Osteocyte (in vitro differentiated cells): Measurements from ENCODE around the gene SYCE1L. TPM values are rescaled to one million over a fixed set of nuclear protein-coding genes. Genes with fewer than 3 reads are reported as not detected.
"Not testable (repeated sequence)": the region's sequence is repeated elsewhere in the genome, so short reads cannot be mapped to it uniquely, and the experiment has no call there.

Experiments
- DNase-seq: peaks from one replicate; pipeline ENCODE4 v3.0.0; 2021; ENCODE audit warnings: mixed read lengths; ENCODE audit not compliant: unreplicated experiment; ENCODE audit errors: extremely low spot score
- H3K27ac Mint-ChIP-seq: one replicate; pipeline ENCODE4 v1.8.0; 2021; ENCODE audit warnings: mild to moderate bottlenecking, mixed read lengths; ENCODE audit not compliant: unreplicated experiment
- H3K27me3 Mint-ChIP-seq: one replicate; pipeline ENCODE4 v1.8.0; 2021; ENCODE audit warnings: mixed read lengths; ENCODE audit not compliant: unreplicated experiment
- H3K36me3 Mint-ChIP-seq: one replicate; pipeline ENCODE4 v1.8.0; 2021; ENCODE audit warnings: mixed read lengths; ENCODE audit not compliant: unreplicated experiment
- H3K4me1 Mint-ChIP-seq: one replicate; pipeline ENCODE4 v1.8.0; 2021; ENCODE audit warnings: mixed read lengths; ENCODE audit not compliant: unreplicated experiment
- H3K4me3 Mint-ChIP-seq: one replicate; pipeline ENCODE4 v1.8.0; 2021; ENCODE audit warnings: mild to moderate bottlenecking, moderate library complexity, mixed read lengths; ENCODE audit not compliant: unreplicated experiment
- H3K9me3 Mint-ChIP-seq: one replicate; pipeline ENCODE4 v1.8.0; 2021; ENCODE audit warnings: mixed read lengths; ENCODE audit not compliant: unreplicated experiment
- long read RNA-seq: library from polyadenylated mRNA; unstranded; transcript quantifications from one replicate; pipeline ENCODE4 v2.0.0, GENCODE V29; 2021
- total RNA-seq: library from RNA; stranded (reverse); gene quantifications from 2 replicates; pipeline ENCODE4 v1.2.1, GENCODE V29; 2021
- TF ChIP-seq, protein P1 (sequence below): fragments of 200-600 bp; sonication (generic); IDR thresholded peaks from 2 replicates; pipeline ENCODE4 v1.5.0; 2021; ENCODE audit warnings: antibody characterized with exemption, mild to moderate bottlenecking, moderate library complexity

SYCE1L gene, protein sequence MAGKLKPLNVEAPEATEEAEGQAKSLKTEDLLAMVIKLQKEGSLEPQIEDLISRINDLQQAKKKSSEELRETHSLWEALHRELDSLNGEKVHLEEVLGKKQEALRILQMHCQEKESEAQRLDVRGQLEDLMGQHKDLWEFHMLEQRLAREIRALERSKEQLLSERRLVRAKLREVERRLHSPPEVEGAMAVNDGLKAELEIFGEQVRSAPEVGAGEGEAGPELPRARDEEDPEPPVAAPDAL
- total RNA-seq = 4.1 and 5.5 TPM in 2 replicates
- long read RNA-seq, partial matches to known transcripts = 0 of 1 reads
- long read RNA-seq, other reads (novel, unspliced or antisense) = 1 of 1 reads

DNA sequence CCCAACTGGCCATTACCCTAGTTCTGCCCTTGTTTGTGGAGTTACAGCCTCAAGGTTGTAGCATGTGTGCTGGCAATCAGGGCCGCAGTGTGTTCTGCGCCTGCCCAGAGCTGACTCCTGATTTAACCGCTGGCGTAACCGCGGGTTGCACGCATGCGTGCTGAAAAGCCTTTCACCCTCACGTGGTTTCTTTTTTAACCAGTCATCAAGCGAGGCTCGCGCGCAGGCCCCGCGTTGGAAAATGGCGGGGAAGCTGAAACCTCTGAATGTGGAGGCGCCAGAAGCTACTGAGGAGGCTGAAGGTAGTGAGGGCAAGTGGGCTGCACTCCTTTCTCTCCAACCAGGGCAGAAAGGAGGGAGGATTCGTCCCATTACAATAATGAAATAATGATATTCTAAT is at the start of gene SYCE1L:
Gene SYCE1L, plus strand, starts transcription at position 198 of the 400 bp plus-strand sequence. Its CDS starts 44 bp downstream, at position 242.
- no peak for DNase-seq
- H3K36me3 Mint-ChIP-seq = peaks cover 17% of the 10 kb centered on the region
- no peaks in the 10 kb centered on the region for H3K27me3 Mint-ChIP-seq
- H3K27ac Mint-ChIP-seq = no peak within 1 kb of the TSS
- no peak within 1 kb of the TSS for H3K4me3 Mint-ChIP-seq
- no peaks in the 10 kb centered on the region for H3K4me1 Mint-ChIP-seq
- H3K9me3 Mint-ChIP-seq = no peaks in the 10 kb centered on the region
- TF ChIP-seq, protein P1, sequence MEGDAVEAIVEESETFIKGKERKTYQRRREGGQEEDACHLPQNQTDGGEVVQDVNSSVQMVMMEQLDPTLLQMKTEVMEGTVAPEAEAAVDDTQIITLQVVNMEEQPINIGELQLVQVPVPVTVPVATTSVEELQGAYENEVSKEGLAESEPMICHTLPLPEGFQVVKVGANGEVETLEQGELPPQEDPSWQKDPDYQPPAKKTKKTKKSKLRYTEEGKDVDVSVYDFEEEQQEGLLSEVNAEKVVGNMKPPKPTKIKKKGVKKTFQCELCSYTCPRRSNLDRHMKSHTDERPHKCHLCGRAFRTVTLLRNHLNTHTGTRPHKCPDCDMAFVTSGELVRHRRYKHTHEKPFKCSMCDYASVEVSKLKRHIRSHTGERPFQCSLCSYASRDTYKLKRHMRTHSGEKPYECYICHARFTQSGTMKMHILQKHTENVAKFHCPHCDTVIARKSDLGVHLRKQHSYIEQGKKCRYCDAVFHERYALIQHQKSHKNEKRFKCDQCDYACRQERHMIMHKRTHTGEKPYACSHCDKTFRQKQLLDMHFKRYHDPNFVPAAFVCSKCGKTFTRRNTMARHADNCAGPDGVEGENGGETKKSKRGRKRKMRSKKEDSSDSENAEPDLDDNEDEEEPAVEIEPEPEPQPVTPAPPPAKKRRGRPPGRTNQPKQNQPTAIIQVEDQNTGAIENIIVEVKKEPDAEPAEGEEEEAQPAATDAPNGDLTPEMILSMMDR = no peak

DNA sequence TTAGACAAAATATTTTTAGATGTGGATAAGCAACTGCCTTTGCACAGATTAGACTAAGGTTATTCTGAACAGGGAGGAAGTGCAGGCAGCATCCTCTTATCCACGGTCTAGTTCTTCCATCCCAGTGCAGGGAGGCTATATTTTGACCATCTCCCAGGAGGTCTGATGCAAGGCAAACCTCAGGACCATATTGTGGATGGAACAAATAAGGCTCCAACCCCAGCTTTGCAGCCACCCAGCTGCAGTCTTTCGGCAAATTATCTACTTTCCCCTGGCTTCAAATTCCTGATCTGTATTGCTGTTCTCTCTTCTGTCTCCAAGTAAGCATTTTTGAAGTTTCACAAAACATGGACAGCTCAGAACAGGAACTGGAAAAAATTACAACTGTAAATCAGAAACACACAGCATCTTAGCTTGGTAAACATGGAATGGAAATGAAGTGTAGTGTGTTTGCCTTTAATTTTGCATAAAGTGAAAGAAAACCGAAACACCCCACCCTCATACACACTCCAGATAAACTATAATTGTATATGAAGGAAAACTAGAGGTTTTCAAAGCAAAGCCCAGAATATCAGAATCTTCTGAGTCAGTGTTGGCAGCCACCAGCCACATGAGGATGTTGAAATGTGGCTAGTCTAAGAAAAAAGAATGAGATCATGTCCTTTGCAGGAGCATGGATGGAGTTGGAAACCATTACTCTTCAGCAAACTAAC is 41.7 kb upstream of the SYCE1L start:
- no peaks in the 10 kb centered on the region for H3K9me3 Mint-ChIP-seq
- H3K4me3 Mint-ChIP-seq = no peak overlapping the region
- TF ChIP-seq, protein P1 = no peak
- H3K36me3 Mint-ChIP-seq = no peaks in the 10 kb centered on the region
- DNase-seq = no peak
- no peaks in the 10 kb centered on the region for H3K4me1 Mint-ChIP-seq
- H3K27me3 Mint-ChIP-seq = peaks cover 10% of the 10 kb centered on the region
- H3K27ac Mint-ChIP-seq = no peak overlapping the region

DNA sequence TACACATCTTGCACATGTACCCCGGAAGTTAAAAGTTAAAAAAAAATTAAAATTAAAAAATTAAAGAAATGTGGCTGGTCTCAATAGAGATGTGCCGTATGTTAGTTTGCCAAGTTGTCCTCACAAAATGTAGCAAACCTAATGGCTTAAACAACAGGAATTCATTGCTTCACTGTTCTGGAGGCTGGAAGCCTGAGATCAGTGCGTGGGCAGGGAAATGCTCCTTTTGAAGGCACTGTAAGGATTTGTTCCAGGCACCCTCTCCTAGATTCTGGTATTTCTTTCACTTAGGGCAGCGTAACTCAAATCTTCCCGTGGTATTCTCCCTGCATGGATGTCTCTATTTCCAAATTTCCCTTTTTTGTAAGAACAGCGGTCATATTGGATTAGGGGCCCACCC is 40.9 kb upstream of the SYCE1L start:
- peaks cover 10% of the 10 kb centered on the region for H3K27me3 Mint-ChIP-seq
- no peak overlapping the region for H3K27ac Mint-ChIP-seq
- TF ChIP-seq, protein P1 = no peak
- no peaks in the 10 kb centered on the region for H3K9me3 Mint-ChIP-seq
- H3K4me1 Mint-ChIP-seq = no peaks in the 10 kb centered on the region
- DNase-seq = no peak
- no peak overlapping the region for H3K4me3 Mint-ChIP-seq
- no peaks in the 10 kb centered on the region for H3K36me3 Mint-ChIP-seq

DNA sequence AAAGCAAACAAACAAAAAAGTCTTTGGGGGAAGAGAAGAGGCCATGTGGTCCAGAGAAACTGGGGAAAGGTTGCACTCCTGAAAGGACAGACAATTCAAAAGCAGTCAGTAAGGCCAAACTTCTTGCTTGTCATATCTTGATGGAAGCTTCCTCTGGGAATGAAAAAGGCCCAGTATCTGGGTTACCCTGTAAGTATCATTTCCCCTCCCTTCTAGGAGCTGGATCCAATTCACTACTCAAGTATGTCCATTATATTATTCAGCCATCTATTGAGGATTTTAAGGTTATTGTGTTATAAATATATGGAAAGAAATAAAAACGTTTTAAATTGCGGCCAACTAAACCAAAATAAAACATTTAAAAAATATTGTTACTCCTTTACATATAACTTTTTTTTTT is 34.2 kb upstream of the SYCE1L start:
- Mint-ChIP-seq H3K4me3 (no peak overlapping the region), H3K27me3 (peaks cover 24% of the 10 kb centered on the region), H3K4me1 (no peaks in the 10 kb centered on the region), H3K27ac (no peak overlapping the region), H3K36me3 (no peaks in the 10 kb centered on the region), H3K9me3 (no peaks in the 10 kb centered on the region)
- no peak for DNase-seq
- TF ChIP-seq, protein P1 = no peak

DNA sequence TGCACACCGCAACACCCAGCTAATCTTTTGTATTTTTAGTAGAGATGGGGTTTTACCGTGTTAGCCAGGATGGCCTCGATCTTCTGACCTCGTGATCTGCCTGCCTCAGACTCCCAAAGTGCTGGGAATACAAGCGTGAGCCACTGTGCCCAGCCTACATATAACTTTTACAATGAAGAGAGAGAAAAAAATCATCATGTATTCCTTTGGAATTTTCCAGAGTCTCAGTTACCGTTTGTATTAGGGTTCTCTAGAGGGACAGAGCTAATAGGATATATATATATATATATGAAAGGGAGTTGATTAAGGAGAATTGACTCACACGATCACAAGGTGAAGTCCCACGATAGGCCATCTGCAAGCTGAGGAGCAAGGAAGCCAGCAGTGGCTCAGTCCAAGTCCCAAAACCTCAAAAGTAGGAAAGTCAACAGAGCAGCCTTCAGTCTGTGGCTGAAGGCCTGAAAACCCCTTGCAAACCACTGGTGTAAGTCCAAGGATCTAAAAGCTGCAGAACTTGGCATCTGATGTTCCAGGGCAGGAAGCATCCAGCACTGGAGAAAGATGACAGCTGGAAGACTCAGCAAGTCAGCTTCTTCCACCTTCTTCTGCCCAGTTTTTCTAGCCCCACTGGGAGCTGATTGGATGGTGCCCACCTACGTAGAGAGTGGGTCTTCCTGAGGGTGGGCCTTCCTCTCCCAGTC is 33.5 kb upstream of the SYCE1L start:
- H3K27ac Mint-ChIP-seq, H3K4me1 Mint-ChIP-seq, H3K9me3 Mint-ChIP-seq, DNase-seq, H3K36me3 Mint-ChIP-seq, H3K4me3 Mint-ChIP-seq: not testable (repeated sequence)
- H3K27me3 Mint-ChIP-seq = peaks cover 23% of the 10 kb centered on the region
